Activated naive CD4-positive, alpha-beta T cell treated with Interleukin-2 at 50 U/mL for 16 hours (primary cell): ENCODE results near the gene IL17RD.
A peak's percentile ranks its signal among the peaks of the same experiment; 100 is the strongest.

Experiments used
- DNase-seq: peaks from one replicate; pipeline ENCODE4 v3.0.0-alpha.2; 2020

Gene IL17RD

DNA sequence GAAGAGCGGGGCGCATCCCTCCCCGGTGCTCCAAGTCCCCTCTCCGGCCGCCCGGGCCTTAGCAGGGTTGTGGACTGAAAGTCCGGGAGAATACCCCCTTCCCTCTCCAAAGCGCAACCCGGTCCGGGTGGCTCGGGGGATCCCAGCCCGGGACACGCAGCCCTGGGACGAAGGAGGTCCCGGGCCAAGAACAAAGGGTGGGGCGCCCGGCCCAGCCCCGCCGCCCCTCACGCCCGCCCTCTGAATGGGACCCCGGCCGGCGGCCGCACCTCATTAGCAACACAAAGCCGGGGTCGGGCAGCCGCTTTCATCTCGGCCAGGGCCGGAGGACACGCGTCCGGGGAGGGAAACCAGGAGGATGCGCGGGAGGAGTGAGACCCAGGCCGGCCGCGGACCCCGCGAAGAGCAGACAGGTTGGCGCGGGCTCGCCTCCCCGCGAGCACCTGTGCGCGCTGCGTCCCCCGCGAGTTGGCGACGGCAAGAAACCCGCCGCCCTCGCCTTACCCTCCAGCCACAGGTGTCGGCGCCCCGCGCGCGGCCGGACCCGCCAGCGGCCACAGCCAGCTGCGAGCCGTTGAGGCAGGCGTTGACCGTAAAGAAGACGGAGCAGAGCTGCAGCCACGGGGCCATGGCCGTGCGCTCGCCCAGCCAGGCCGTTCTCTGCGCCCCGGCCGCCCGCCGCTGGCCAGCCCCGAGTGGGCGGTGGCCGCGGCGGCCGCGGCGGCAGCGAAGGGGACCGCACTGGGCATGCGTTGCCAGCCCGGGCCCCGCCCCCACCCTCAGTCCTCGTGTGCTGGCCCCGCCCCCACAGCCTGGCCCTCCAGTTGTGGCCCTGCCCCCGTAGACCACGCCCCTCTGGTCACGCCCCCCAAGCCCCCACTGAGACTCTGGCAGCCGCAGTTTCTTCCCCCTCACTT lies at the start of gene IL17RD:
Gene IL17RD (minus strand): TSS at position 697 of the 917 bp plus-strand sequence. CDS start 67 bp downstream, at position 630.
- peak; percentile 46 for DNase-seq

- DNase-seq: no peak
Observed at GRCh38 chr3:57206423-57206822, 41.3 kb upstream of the IL17RD start.

- no peak for DNase-seq
Observed at GRCh38 chr3:57199895-57200297, 34.7 kb upstream of the IL17RD start, which contains the start of gene HESX1. TSS of gene HESX1 (minus strand) at chr3:57199978. CDS start at chr3:57199918, 60 bp downstream.

- no peak for DNase-seq
Observed at GRCh38 chr3:57194641-57195040, 29.5 kb upstream of the IL17RD start.

DNA sequence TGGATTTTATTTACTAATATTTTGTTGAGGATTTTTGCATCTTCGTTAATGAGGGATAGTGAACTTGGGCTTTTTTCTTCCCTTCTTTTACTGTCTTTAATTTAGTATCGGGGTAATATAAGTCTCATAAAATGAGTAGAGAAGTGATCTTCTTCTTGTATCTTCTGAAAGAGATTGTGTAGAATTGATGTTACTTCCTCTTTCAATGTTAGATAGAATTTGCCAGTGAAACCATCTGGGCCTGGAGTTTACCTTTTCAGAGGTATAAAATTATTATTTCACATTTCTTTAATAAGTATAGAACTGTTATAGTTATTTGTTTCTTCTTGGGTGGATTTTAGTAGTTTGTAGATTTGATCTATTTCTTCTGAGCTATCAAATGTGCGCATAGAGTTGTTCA lies 26.9 kb upstream of the IL17RD start:
- no peak for DNase-seq

GRCh38 chr3:57184526-57184925 lies 19.4 kb upstream of the IL17RD start:
- no peak for DNase-seq

DNA sequence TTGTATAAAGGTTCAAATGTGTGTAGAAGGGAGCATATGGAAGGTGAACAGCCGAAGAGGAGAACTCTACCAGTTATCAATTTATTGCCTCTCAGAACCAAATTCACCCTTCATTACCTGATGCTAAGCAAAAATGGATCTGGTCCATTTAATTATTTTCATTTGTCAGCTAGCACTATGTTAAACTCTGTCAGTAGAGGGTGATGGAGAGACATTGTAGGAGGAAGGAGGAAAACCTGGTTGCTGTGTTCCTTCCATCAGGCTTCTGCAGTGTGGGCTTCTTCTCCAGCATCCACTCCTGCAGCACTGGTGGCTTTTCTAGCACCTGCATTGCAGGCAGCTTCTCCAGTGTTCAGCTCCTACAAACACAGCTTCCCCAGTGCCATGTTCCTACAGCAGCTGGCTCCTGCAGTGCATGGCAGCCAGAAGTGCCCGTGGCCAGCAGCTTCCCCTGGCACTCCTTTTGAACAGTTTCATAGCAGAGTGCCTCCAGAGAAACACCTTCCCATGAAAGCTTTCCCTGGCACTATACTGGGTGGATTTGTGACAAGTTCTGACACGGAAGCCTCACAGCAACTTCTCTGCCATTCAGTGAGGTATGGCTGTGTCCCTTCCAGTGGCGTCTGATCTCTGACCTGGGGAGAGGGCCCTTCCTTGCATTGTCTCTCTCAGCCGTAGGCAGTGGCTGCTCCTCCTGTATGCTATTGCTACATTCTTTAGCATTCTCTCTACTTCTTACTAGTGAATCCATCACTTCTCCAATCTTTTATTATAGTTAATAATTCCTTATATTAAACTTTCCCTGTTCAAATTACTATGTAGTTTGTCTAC lies 14.6 kb upstream of the IL17RD start:
- no peak for DNase-seq

DNA sequence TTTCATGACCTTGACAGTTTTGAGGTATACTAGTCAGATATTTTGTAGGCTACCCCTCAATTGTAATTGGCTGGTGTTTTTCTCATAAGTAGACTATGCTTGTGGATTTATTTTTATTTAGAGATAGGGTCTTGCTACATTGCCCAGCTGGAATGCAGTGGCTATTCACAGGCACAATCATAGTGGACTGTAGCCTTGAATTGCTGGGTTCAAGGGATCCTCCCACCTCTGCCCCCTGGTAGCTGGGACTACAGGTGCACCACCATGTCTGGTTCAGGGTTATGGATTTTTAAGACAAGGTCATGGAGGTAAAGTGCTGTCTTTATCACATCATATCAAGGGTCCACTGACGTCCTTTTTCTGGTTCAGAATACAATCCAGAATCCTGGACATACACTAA lies 10.9 kb upstream of the IL17RD start:
- no peak for DNase-seq

DNA sequence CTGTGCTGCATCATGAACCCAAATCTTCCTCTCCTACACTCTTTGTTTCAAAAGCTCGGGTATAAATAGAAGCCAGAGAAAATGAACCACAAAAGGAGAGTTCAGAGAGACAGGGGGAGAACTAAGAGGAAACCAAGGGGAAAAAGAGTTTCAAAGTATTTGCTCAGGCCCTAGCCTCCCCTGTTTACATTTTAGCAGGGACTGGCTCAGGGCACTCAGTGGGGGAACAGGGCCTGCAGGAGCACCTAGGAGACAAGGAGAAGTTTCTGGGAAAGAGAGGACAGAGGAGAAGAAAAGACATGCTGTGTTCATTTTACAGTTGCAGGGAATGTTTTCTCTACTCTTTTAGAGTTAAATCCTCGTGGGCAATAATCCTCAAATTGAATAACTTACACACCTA lies 8.5 kb upstream of the IL17RD start:
- no peak for DNase-seq

- DNase-seq: no peak
Observed at GRCh38 chr3:57170946-57171345, 5.8 kb upstream of the IL17RD start.

- DNase-seq: peak; percentile 63
Observed at GRCh38 chr3:57169872-57170623, 4.9 kb upstream of the IL17RD start.

GRCh38 chr3:57169108-57169507 lies 4.0 kb upstream of the IL17RD start:
- DNase-seq: no peak

DNA sequence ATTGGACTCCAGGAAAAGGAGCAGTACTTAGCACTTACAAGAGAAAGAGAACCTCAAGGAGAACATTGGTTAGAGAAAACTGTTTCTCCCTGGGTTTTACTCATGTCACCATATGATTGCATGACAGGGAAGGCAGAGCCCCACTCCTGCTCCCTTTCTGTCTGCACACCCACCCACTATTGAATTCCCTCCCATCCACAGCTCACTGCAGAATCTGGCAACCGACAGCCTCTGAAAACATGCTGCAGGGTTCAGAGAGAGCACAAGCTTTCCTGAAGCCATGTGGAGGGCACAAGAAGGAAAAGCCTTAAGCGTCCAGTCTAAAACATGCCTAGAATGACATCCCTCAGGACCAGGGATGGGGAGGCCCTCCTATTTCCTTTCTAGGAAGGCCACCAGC lies 3.0 kb upstream of the IL17RD start:
- DNase-seq: no peak

GRCh38 chr3:57166660-57167059 lies 1.5 kb upstream of the IL17RD start:
- DNase-seq: no peak

DNA sequence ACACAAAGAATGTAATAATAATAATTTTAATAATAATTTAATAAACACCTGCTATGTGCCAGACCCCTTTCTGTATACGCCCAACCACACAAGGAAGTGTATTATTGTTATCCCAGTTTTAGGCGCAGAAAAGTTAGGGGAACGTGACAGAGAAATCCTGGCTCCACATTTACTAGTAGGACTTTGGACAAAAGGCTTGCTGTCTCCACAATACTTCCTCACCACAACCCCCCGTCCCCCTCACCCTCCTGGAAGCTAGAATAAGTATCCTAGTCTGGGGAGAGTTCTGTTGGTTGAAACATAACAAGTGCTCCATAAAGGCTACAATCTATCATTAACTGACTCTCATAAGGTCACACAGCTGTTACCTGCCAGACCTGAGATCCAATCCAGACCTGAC lies 488 bp upstream of the IL17RD start:
- DNase-seq: no peak

DNA sequence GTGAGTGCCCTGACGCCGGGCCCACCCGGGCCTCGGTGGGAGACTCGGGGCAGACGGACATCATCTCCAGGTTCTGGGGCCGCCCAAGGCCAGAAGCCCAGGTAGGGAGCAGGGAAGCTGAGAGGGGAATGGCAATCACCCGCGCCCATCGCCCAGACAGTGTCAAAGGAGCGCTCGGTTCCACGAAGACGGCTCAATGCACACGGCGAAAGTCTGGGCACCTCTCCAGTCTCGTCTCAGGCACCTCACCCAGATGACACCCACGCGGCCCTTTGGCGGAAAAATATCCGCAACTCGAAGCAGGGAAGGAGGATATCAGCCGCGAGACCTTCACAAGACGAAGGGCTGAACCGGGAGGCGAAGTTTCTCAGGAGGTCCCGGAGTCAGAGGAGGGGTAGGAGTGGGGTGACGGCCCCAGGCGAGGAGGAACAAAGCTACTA lies 916 bp downstream of the IL17RD start:
- DNase-seq: peak; percentile 29

DNA sequence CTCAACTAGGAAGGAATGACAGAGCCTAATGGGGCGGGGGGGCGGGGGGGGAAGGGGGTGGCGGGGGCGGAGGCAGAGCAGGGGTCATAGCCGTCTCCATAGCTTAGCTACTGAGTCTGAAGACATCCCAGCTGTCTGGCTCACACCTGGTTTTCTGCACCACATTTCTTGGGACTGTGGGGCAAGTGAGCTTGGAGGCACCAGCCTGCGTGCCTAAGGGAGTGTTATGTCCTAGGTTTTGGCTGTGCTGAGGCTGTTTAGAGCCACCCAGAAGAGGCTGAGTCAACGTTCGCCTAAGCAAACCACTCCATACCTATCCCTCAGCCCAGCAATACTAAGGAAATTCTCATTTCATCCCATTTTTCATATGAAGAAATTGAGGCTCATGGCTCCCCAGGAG lies 1.4 kb downstream of the IL17RD start:
- DNase-seq: no peak

GRCh38 chr3:57161915-57162314 lies 3.2 kb downstream of the IL17RD start:
- DNase-seq: no peak

DNA sequence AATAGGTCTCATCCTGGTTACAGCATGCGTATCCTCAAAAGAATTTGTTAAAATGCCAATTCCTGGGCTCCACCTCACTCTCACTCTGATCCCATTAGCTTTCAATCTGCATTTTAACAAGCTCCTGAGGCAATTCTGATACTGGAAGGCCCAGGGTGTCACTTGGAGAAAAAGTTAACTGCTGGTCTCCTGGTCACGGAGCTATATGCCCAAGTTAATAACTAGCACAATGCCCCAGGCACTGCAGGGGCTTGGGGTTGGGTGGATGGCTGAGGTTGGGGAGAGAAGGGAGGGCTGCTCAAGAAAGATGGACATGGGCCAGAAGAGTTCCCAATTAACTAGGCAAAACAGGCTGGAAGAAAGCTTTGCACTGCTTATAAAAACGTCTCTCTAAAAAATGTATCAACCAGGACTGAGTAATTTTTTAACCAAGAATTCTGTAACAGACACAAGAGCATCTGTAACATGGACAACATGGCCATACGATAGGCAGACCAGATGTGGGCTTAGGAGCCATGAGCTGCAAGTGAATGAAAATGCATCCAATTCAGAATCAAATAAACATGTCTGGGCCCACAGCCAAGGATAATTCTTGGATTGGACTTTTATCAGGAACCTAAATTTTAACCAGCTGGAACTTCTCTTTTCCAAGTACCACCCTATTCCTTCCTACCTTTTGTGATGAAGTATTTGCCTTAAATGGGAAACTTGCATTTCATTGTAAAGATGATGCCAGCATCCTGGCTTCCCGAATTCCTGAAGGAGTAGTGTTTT lies 4.2 kb downstream of the IL17RD start:
- no peak for DNase-seq

- DNase-seq: no peak
Observed at GRCh38 chr3:57160076-57160764, 4.9 kb downstream of the IL17RD start.
